HEK293 (cell line): ENCODE measurements around the gene SLC17A5.

Experiments
- CTCF ChIA-PET: fragments of 350-600 bp; formaldehyde crosslinking; extraction: SDS; loops from one replicate; lab custom pipeline; 2021; ENCODE audit warnings: antibody characterized with exemption; lab: Yijun Ruan, JAX
- POLR2A ChIA-PET: fragments of 300-600 bp; formaldehyde crosslinking; extraction: SDS; loops from one replicate; lab custom pipeline; 2020; ENCODE audit warnings: antibody characterized with exemption, inconsistent platforms; lab: Yijun Ruan, JAX
- H3K27ac ChIP-seq: fragments of 200-500 bp; sonication (Bioruptor generic); 2 replicates; pipeline ENCODE4 v1.5.1; 2014; ENCODE audit warnings: low read depth, low read length, control low read depth, inconsistent platforms; ENCODE audit errors: extremely low read depth
- H3K36me3 ChIP-seq, 2 experiments: fragments of 200-500 bp in 1 of 2; sonication (Bioruptor generic) in 1 of 2; 1 replicate in 1 of 2; 2 replicates in 1 of 2; pipeline ENCODE4 v1.5.1; 2014 to 2017; ENCODE audit warnings: inconsistent platforms in 2 of 2, low read length in 2 of 2; ENCODE audit not compliant: control insufficient read depth in 2 of 2, insufficient read depth in 1 of 2
- H3K4me1 ChIP-seq: fragments of 200-500 bp; sonication (Bioruptor generic); 2 replicates; pipeline ENCODE4 v1.5.1; 2014; ENCODE audit warnings: mild to moderate bottlenecking, low read length, inconsistent platforms; ENCODE audit not compliant: control insufficient read depth, insufficient read depth
- H3K4me3 ChIP-seq: 2 replicates; pipeline ENCODE4 v1.5.1; 2011; ENCODE audit warnings: low read depth, mild to moderate bottlenecking, control low read depth, low read length, moderate library complexity
- H3K9me3 ChIP-seq: fragments of 200-500 bp; sonication (Bioruptor generic); 2 replicates; pipeline ENCODE4 v1.5.1; 2014; ENCODE audit warnings: low read depth, low read length, inconsistent platforms; ENCODE audit not compliant: control insufficient read depth, insufficient read depth
- GFI1B ChIP-seq: fragments of 450-650 bp; formaldehyde crosslinking; IDR thresholded peaks from 2 replicates; pipeline ENCODE4 v1.5.1; 2016; ENCODE audit warnings: missing biosample characterization, missing genetic modification characterization
- GLI2 ChIP-seq: fragments of 450-650 bp; formaldehyde crosslinking; IDR thresholded peaks from 2 replicates; pipeline ENCODE4; 2017; ENCODE audit warnings: missing biosample characterization, missing genetic modification characterization, low read depth, borderline replicate concordance
- HOXC10 ChIP-seq: sonication (generic); formaldehyde crosslinking; IDR thresholded peaks from 2 replicates; pipeline ENCODE4 v1.8.1; 2023; ENCODE audit warnings: mild to moderate bottlenecking, missing genetic modification reagents
- KLF1 ChIP-seq: fragments of 450-650 bp; formaldehyde crosslinking; IDR thresholded peaks from 2 replicates; pipeline ENCODE4 v1.5.1; 2016; ENCODE audit warnings: missing biosample characterization, missing genetic modification characterization
- KLF16 ChIP-seq: fragments of 450-650 bp; formaldehyde crosslinking; IDR thresholded peaks from 2 replicates; pipeline ENCODE4 v1.5.1; 2017; ENCODE audit warnings: missing biosample characterization, missing genetic modification characterization
- OSR2 ChIP-seq: fragments of 450-650 bp; formaldehyde crosslinking; IDR thresholded peaks from 2 replicates; pipeline ENCODE4 v1.5.1; 2016; ENCODE audit warnings: missing biosample characterization, missing genetic modification characterization
- RBAK ChIP-seq: fragments of 450-650 bp; formaldehyde crosslinking; IDR thresholded peaks from 2 replicates; pipeline ENCODE4 v1.5.1; 2016; ENCODE audit warnings: missing biosample characterization, missing genetic modification characterization
- SP3 ChIP-seq: fragments of 450-650 bp; formaldehyde crosslinking; IDR thresholded peaks from 2 replicates; pipeline ENCODE4 v1.5.1; 2016; ENCODE audit warnings: missing biosample characterization, missing genetic modification characterization
- ZBTB26 ChIP-seq: fragments of 450-650 bp; formaldehyde crosslinking; optimal IDR thresholded peaks from 2 replicates; pipeline ENCODE3; 2016; ENCODE audit warnings: missing biosample characterization, mild to moderate bottlenecking, missing genetic modification characterization
- ZBTB48 ChIP-seq: fragments of 450-650 bp; formaldehyde crosslinking; IDR thresholded peaks from 2 replicates; pipeline ENCODE4 v1.5.1; 2016; ENCODE audit warnings: missing biosample characterization, missing genetic modification characterization
- ZFP37 ChIP-seq: fragments of 450-650 bp; formaldehyde crosslinking; IDR thresholded peaks from 2 replicates; pipeline ENCODE4 v1.5.1; 2016; ENCODE audit warnings: missing biosample characterization, missing genetic modification characterization
- ZNF114 ChIP-seq: fragments of 450-650 bp; formaldehyde crosslinking; IDR thresholded peaks from 2 replicates; pipeline ENCODE4 v1.5.0; 2017; ENCODE audit warnings: missing biosample characterization, missing genetic modification characterization
- ZNF16 ChIP-seq: fragments of 450-650 bp; formaldehyde crosslinking; IDR thresholded peaks from 2 replicates; pipeline ENCODE4 v1.5.1; 2016; ENCODE audit warnings: low read depth, missing biosample characterization, missing genetic modification characterization
- ZNF18 ChIP-seq: fragments of 450-650 bp; formaldehyde crosslinking; IDR thresholded peaks from 2 replicates; pipeline ENCODE4 v1.5.1; 2016; ENCODE audit warnings: missing biosample characterization, missing genetic modification characterization
- ZNF19 ChIP-seq: fragments of 450-650 bp; formaldehyde crosslinking; IDR thresholded peaks from 2 replicates; pipeline ENCODE4; 2016; ENCODE audit warnings: missing biosample characterization, missing genetic modification characterization, low read depth
- ZNF335 ChIP-seq: fragments of 450-650 bp; formaldehyde crosslinking; conservative IDR thresholded peaks from 2 replicates; pipeline ENCODE4 v1.5.1; 2016; ENCODE audit warnings: missing biosample characterization, missing genetic modification characterization
- ZNF341 ChIP-seq: fragments of 450-650 bp; formaldehyde crosslinking; IDR thresholded peaks from 2 replicates; pipeline ENCODE4; 2016; ENCODE audit warnings: low read depth, missing biosample characterization, missing genetic modification characterization
- ZNF350 ChIP-seq: fragments of 450-650 bp; formaldehyde crosslinking; IDR thresholded peaks from 2 replicates; pipeline ENCODE4 v1.5.0; 2017; ENCODE audit warnings: missing biosample characterization, mild to moderate bottlenecking, missing genetic modification characterization
- ZNF529 ChIP-seq: fragments of 450-650 bp; formaldehyde crosslinking; IDR thresholded peaks from 2 replicates; pipeline ENCODE4 v1.5.1; 2017; ENCODE audit warnings: missing genetic modification characterization, missing biosample characterization; ENCODE audit not compliant: insufficient replicate concordance
- ZNF530 ChIP-seq: fragments of 450-650 bp; formaldehyde crosslinking; IDR thresholded peaks from 2 replicates; pipeline ENCODE4 v1.5.1; 2016; ENCODE audit warnings: low read depth, missing biosample characterization, missing genetic modification characterization
- ZNF561 ChIP-seq: fragments of 450-650 bp; IDR thresholded peaks from 2 replicates; pipeline ENCODE4 v1.5.1; 2018; ENCODE audit warnings: missing biosample characterization, missing genetic modification characterization, borderline replicate concordance
- ZNF624 ChIP-seq: fragments of 450-650 bp; formaldehyde crosslinking; IDR thresholded peaks from 2 replicates; pipeline ENCODE4 v1.5.1; 2017; ENCODE audit warnings: missing biosample characterization, missing genetic modification characterization
- ZNF791 ChIP-seq: fragments of 450-650 bp; formaldehyde crosslinking; IDR thresholded peaks from 2 replicates; pipeline ENCODE4 v1.5.1; 2016; ENCODE audit warnings: missing biosample characterization, missing genetic modification characterization
- ZSCAN23 ChIP-seq: fragments of 450-650 bp; formaldehyde crosslinking; IDR thresholded peaks from 2 replicates; pipeline ENCODE4 v1.5.1; 2016; ENCODE audit warnings: missing biosample characterization, missing genetic modification characterization
- TF ChIP-seq, protein P1 (sequence below): fragments of 450-650 bp; formaldehyde crosslinking; IDR thresholded peaks from 2 replicates; pipeline ENCODE4 v1.5.1; 2016; ENCODE audit warnings: missing biosample characterization, missing genetic modification characterization
- TF ChIP-seq, protein P2 (sequence below): fragments of 450-650 bp; formaldehyde crosslinking; IDR thresholded peaks from 2 replicates; pipeline ENCODE4 v1.5.1; 2017; ENCODE audit warnings: missing biosample characterization, mild to moderate bottlenecking, missing genetic modification characterization, moderate library complexity
- TF ChIP-seq, protein P3 (sequence below): fragments of 450-650 bp; formaldehyde crosslinking; IDR thresholded peaks from 2 replicates; pipeline ENCODE4 v1.5.1; 2017; ENCODE audit warnings: missing biosample characterization, missing genetic modification characterization
- TF ChIP-seq, protein P4 (sequence below): fragments of 450-650 bp; formaldehyde crosslinking; IDR thresholded peaks from 2 replicates; pipeline ENCODE4 v1.5.1; 2016; ENCODE audit warnings: missing biosample characterization, missing genetic modification characterization

Gene SLC17A5

DNA sequence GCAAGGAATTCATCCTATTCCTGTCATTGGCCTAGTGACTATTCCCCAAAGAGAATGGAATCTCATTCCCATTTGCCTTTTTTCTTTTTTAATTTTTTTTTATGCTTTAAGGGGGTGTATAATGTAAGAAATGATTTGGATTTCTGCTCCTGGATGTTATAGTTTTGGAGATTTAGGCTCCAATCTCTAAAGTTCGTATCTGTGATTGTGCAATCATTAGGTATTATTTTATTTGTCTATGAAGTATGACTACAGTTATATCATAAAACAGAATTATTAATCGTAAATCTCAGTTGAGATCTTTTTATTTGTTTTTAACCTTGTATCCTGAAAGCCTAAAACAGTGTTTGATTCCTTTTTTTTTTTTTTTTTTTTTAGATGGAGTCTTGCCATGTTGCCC, 91.2 kb downstream of the SLC17A5 start:
- POLR2A ChIA-PET = no interaction called here
- Histone ChIP-seq H3K27ac (no peak overlapping the region), H3K4me3 (no peak overlapping the region), H3K4me1 (no peaks in the 10 kb centered on the region), H3K9me3 (no peaks in the 10 kb centered on the region), H3K36me3 (no peaks in the 10 kb centered on the region)
- CTCF ChIA-PET = no interaction called here
- TF ChIP-seq ZNF341 (tag by site-specific recombination) = no peak
- TF ChIP-seq ZBTB48 (tag by site-specific recombination) = no peak
- TF ChIP-seq GFI1B = no peak
- no peak for TF ChIP-seq ZNF350
- TF ChIP-seq HOXC10 = no peak
- TF ChIP-seq, protein P1, sequence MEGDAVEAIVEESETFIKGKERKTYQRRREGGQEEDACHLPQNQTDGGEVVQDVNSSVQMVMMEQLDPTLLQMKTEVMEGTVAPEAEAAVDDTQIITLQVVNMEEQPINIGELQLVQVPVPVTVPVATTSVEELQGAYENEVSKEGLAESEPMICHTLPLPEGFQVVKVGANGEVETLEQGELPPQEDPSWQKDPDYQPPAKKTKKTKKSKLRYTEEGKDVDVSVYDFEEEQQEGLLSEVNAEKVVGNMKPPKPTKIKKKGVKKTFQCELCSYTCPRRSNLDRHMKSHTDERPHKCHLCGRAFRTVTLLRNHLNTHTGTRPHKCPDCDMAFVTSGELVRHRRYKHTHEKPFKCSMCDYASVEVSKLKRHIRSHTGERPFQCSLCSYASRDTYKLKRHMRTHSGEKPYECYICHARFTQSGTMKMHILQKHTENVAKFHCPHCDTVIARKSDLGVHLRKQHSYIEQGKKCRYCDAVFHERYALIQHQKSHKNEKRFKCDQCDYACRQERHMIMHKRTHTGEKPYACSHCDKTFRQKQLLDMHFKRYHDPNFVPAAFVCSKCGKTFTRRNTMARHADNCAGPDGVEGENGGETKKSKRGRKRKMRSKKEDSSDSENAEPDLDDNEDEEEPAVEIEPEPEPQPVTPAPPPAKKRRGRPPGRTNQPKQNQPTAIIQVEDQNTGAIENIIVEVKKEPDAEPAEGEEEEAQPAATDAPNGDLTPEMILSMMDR = no peak
- no peak for TF ChIP-seq GLI2 (tag by site-specific recombination)
- no peak for TF ChIP-seq KLF16 (tag by site-specific recombination)
- no peak for TF ChIP-seq ZNF114
- TF ChIP-seq ZNF335 = no peak
- TF ChIP-seq, protein P2, sequence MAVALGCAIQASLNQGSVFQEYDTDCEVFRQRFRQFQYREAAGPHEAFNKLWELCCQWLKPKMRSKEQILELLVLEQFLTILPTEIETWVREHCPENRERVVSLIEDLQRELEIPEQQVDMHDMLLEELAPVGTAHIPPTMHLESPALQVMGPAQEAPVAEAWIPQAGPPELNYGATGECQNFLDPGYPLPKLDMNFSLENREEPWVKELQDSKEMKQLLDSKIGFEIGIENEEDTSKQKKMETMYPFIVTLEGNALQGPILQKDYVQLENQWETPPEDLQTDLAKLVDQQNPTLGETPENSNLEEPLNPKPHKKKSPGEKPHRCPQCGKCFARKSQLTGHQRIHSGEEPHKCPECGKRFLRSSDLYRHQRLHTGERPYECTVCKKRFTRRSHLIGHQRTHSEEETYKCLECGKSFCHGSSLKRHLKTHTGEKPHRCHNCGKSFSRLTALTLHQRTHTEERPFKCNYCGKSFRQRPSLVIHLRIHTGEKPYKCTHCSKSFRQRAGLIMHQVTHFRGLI (tag by site-specific recombination) = no peak
- TF ChIP-seq ZNF18 = no peak
- no peak for TF ChIP-seq ZNF16
- no peak for TF ChIP-seq RBAK
- TF ChIP-seq ZFP37 (tag by site-specific recombination) = no peak
- TF ChIP-seq ZSCAN23 (tag by site-specific recombination) = no peak

GRCh38 chr6:73560853-73561407, 92.9 kb downstream of the SLC17A5 start:
- CTCF ChIA-PET = interaction anchor here (0.8 to 1.8 kb wide), 2 partner anchors 13 kb away, joined by 3 to 4 read pairs; no protein-coding TSS in a partner anchor
- H3K4me1 ChIP-seq = no peaks in the 10 kb centered on the region
- POLR2A ChIA-PET = interaction anchor here (0.6 to 0.8 kb wide), 2 partner anchors 13 to 46 kb away, joined by 3 read pairs; no protein-coding TSS in a partner anchor
- no peak overlapping the region for H3K4me3 ChIP-seq
- H3K27ac ChIP-seq = no peak overlapping the region
- H3K36me3 ChIP-seq = no peaks in the 10 kb centered on the region
- no peaks in the 10 kb centered on the region for H3K9me3 ChIP-seq
- TF ChIP-seq HOXC10 (no peak), ZNF350 (no peak), ZNF791 (tag by site-specific recombination) (no peak), ZNF624 (tag by site-specific recombination) (no peak), ZNF561 (tag by site-specific recombination) (no peak), ZNF529 (tag by site-specific recombination) (no peak), OSR2 (tag by site-specific recombination) (no peak), ZNF530 (tag by site-specific recombination) (no peak), KLF1 (tag by site-specific recombination) (no peak), ZNF19 (tag by site-specific recombination) (no peak), SP3 (tag by site-specific recombination) (no peak), ZBTB26 (no peak)
- TF ChIP-seq, protein P3, sequence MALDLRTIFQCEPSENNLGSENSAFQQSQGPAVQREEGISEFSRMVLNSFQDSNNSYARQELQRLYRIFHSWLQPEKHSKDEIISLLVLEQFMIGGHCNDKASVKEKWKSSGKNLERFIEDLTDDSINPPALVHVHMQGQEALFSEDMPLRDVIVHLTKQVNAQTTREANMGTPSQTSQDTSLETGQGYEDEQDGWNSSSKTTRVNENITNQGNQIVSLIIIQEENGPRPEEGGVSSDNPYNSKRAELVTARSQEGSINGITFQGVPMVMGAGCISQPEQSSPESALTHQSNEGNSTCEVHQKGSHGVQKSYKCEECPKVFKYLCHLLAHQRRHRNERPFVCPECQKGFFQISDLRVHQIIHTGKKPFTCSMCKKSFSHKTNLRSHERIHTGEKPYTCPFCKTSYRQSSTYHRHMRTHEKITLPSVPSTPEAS (tag by site-specific recombination) = no peak
- TF ChIP-seq, protein P4, sequence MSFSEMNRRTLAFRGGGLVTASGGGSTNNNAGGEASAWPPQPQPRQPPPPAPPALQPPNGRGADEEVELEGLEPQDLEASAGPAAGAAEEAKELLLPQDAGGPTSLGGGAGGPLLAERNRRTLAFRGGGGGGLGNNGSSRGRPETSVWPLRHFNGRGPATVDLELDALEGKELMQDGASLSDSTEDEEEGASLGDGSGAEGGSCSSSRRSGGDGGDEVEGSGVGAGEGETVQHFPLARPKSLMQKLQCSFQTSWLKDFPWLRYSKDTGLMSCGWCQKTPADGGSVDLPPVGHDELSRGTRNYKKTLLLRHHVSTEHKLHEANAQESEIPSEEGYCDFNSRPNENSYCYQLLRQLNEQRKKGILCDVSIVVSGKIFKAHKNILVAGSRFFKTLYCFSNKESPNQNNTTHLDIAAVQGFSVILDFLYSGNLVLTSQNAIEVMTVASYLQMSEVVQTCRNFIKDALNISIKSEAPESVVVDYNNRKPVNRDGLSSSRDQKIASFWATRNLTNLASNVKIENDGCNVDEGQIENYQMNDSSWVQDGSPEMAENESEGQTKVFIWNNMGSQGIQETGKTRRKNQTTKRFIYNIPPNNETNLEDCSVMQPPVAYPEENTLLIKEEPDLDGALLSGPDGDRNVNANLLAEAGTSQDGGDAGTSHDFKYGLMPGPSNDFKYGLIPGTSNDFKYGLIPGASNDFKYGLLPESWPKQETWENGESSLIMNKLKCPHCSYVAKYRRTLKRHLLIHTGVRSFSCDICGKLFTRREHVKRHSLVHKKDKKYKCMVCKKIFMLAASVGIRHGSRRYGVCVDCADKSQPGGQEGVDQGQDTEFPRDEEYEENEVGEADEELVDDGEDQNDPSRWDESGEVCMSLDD (tag by site-specific recombination) = no peak
